Heart left ventricle (tissue), 16 donors: ENCODE results near the gene TEN1. TPM values are rescaled to one million over a fixed set of nuclear protein-coding genes. Genes with fewer than 3 reads are reported as not detected.
A peak's percentile ranks its signal among the peaks of the same experiment; 100 is the strongest.

ENCODE experiments used
- ATAC-seq, 4 donors: fragments of 200-7000 bp; cut with Tn5 transposase; one replicate each; pipeline ENCODE4 v1.9.1; 2020 to 2022; ENCODE audit warnings: moderate library complexity in 4 of 4, mild to moderate bottlenecking in 3 of 4, moderate number of reproducible peaks in 1 of 4
- DNase-seq, 5 donors: peaks; one replicate each; pipeline ENCODE4 v3.0.0-alpha.2; 2020
- H3K27ac ChIP-seq, 12 donors: fragments of 200-600 bp; sonication (generic) in 4 of 12; one replicate each; pipeline versions ENCODE4 v1.5.0 to v1.8.0; 2016 to 2022; ENCODE audit warnings: mild to moderate bottlenecking in 2 of 12
- H3K27me3 ChIP-seq, 9 donors: fragments of 200-600 bp; sonication (generic) in 2 of 9; one replicate each; pipeline versions ENCODE4 v1.5.1 to v1.8.0; 2016 to 2022; ENCODE audit warnings: mild to moderate bottlenecking in 3 of 9
- H3K36me3 ChIP-seq, 9 donors: fragments of 200-600 bp; sonication (generic) in 2 of 9; one replicate each; pipeline versions ENCODE4 v1.5.0 to v1.8.0; 2018 to 2022; ENCODE audit warnings: mild to moderate bottlenecking in 2 of 9
- H3K4me1 ChIP-seq, 12 donors: fragments of 200-600 bp; sonication (generic) in 4 of 12; one replicate each; pipeline versions ENCODE4 v1.5.0 to v1.8.0; 2016 to 2022; ENCODE audit warnings: mild to moderate bottlenecking in 3 of 12
- H3K4me3 ChIP-seq, 12 donors: fragments of 200-600 bp; sonication (generic) in 4 of 12; one replicate each; pipeline versions ENCODE4 v1.5.0 to v1.8.0; 2017 to 2022; ENCODE audit warnings: mild to moderate bottlenecking in 9 of 12, moderate library complexity in 4 of 12
- H3K9me3 ChIP-seq, 12 donors: fragments of 200-600 bp; sonication (generic) in 4 of 12; one replicate each; pipeline versions ENCODE4 v1.5.0 to v1.8.0; 2016 to 2022; ENCODE audit warnings: mild to moderate bottlenecking in 1 of 12
- POLR2A ChIP-seq, 2 donors: fragments of 450-650 bp; IDR thresholded peaks; one replicate each; pipeline ENCODE4 v1.6.1; 2017; ENCODE audit warnings: antibody characterized with exemption in 2 of 2, mild to moderate bottlenecking in 2 of 2, moderate library complexity in 2 of 2
- whole genome bisulfite sequencing, 4 donors: extraction: QIAGEN DNeasy Blood & Tissue Kit in 2 of 4; methylation state at CpG; one replicate each; pipeline versions ENCODE4 v1.1.5 to v1.1.7; 2013 to 2018; 5-methylcytosine and 5-hydroxymethylcytosine counted together
- intact Hi-C, 10 donors: fragments of 100-400 bp; cut with DNase I; formaldehyde crosslinking; loops; one replicate each; pipeline versions ENCODE4 v1.11.1 to v1.14.2; 2022
- polyA plus RNA-seq, 2 donors: library from polyadenylated mRNA; stranded (reverse); fragments of 200-250 nt; gene quantifications; one replicate each; pipeline ENCODE4 v1.2.3, GENCODE V29; 2013
- total RNA-seq, 9 donors: library from RNA; depleted of rRNA in 2 of 9; stranded (reverse); fragments of >200 nt in 2 of 9; fragmentation: NEBNext Ultra II Directional in 3 of 9; extraction: Animal tissue kit (Norgen Biotek cat#: 25700) in 3 of 9; gene quantifications; one replicate each; pipeline versions ENCODE4 v1.1.0 to v1.2.4, GENCODE V29; 2016 to 2023
- TF ChIP-seq, protein P1 (sequence below), 12 donors: fragments of 200-600 bp; sonication (generic) in 4 of 12; IDR thresholded peaks; one replicate each; pipeline versions ENCODE4 v1.5.0 to v1.8.0; 2018 to 2022; ENCODE audit warnings: antibody characterized with exemption in 12 of 12, mild to moderate bottlenecking in 5 of 12
- donor health status: ischemic (EF 13 %, LVEDD 7.1; RV severe dilation, severe dysfunction).
- donor health status: healthy with polysubstance abuse.
- donor health status: DM: no; HTN: yes; CAD: no.
- donor health status: DM: no; HTN: no; CAD: no.
- donor health status: ischemic (EF 25% LVEDD 6.9; RV normal size, moderate dysfunction).
- donor health status: ischemic (EF 25% LVEDD 5.7; RV mildly dilated, moderate dysfunction).
- donor health status: healthy.
- donor health status: DM: yes; HTN: yes; CAD: no.
- donor health status: ischemic (EF 35%, LVEDD 5.7; RV mildly dilated, moderate dysfunction).
- donor health status: nonischemic (EF 11% LVEDD 7.7; RV severe dilation, severe dysfunction).
- donor health status: DM: yes; HTN: yes; CAD: no.
- donor health status: PGD.
- donor health status: ischemic (EF 29% LVEDD 5.4; RV normal size, mild dysfunction).
- donor health status: nonischemic (EF 23%, LVEDD 6.1; RV moderate dilation, normal function).

Gene TEN1
- total and polyA plus RNA-seq, 11 donors = 3.3 to 22.1 (median 8.7) TPM

GRCh38 chr17:75998327-75998795 lies 19.3 kb downstream of the TEN1 start:
- Histone ChIP-seq H3K9me3 (no peaks in the 10 kb centered on the region), H3K27ac (no peak overlapping the region), H3K4me3 (no peak overlapping the region), H3K27me3 (no peaks in the 10 kb centered on the region), H3K36me3 (peaks cover 0 to 36% (median 7%) of the 10 kb centered on the region in 9 donors), H3K4me1 (peaks cover 0 to 21% (median 2%) of the 10 kb centered on the region in 12 donors)
- intact Hi-C loops = no loop called here
- ATAC-seq (no peak), DNase-seq (peak in 2 of 5 donors; percentile 3 to 16)
- TF ChIP-seq, protein P1, sequence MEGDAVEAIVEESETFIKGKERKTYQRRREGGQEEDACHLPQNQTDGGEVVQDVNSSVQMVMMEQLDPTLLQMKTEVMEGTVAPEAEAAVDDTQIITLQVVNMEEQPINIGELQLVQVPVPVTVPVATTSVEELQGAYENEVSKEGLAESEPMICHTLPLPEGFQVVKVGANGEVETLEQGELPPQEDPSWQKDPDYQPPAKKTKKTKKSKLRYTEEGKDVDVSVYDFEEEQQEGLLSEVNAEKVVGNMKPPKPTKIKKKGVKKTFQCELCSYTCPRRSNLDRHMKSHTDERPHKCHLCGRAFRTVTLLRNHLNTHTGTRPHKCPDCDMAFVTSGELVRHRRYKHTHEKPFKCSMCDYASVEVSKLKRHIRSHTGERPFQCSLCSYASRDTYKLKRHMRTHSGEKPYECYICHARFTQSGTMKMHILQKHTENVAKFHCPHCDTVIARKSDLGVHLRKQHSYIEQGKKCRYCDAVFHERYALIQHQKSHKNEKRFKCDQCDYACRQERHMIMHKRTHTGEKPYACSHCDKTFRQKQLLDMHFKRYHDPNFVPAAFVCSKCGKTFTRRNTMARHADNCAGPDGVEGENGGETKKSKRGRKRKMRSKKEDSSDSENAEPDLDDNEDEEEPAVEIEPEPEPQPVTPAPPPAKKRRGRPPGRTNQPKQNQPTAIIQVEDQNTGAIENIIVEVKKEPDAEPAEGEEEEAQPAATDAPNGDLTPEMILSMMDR (IDR thresholded peaks at IDR 0.05) = no peak
- no peak for TF ChIP-seq POLR2A (IDR thresholded peaks at IDR 0.05)
- WGBS, 4 donors = 92 to 95% (median 95%) methylated on average over 9 of the region's 9 CpGs

- peak in 2 of 5 donors; percentile 30 to 71 for DNase-seq
- TF ChIP-seq POLR2A (IDR thresholded peaks at IDR 0.05) = no peak
- TF ChIP-seq, protein P1 (IDR thresholded peaks at IDR 0.05) = peak; percentile 34 to 67 (median 51)
- Histone ChIP-seq H3K27ac (no peak overlapping the region), H3K36me3 (peaks cover 0 to 27% (median 0%) of the 10 kb centered on the region in 9 donors), H3K27me3 (no peaks in the 10 kb centered on the region), H3K4me3 (no peak overlapping the region), H3K9me3 (no peaks in the 10 kb centered on the region), H3K4me1 (peaks cover 0 to 21% (median 2%) of the 10 kb centered on the region in 12 donors)
- intact Hi-C loops = no loop called here
- WGBS, 4 donors = 75 to 81% (median 78%) methylated on average over 26 to 31 of the region's 31 CpGs
- ATAC-seq = peak in 2 of 4 donors; percentile 31 to 45
Observed at GRCh38 chr17:76000016-76000754, 21.1 kb downstream of the TEN1 start.

GRCh38 chr17:76000755-76001521 lies 21.9 kb downstream of the TEN1 start, which contains the start of gene CDK3:
Gene CDK3 (plus strand): TSS chr17:76000855. CDS start chr17:76001426, 571 bp downstream.
- peak in 2 of 5 donors; percentile 22 to 61 for DNase-seq
- TF ChIP-seq POLR2A (IDR thresholded peaks at IDR 0.05) = no peak
- TF ChIP-seq, protein P1 (IDR thresholded peaks at IDR 0.05) = peak in 4 of 12 donors; percentile 14 to 23 (median 22)
- H3K9me3 ChIP-seq = no peaks in the 10 kb centered on the region
- no peaks in the 10 kb centered on the region for H3K27me3 ChIP-seq
- H3K4me3 ChIP-seq = no peak within 1 kb of the TSS
- H3K36me3 ChIP-seq = peaks cover 0 to 20% (median 0%) of the 10 kb centered on the region in 9 donors
- ATAC-seq = no peak
- no peak within 1 kb of the TSS for H3K27ac ChIP-seq
- peaks cover 0 to 22% (median 5%) of the 10 kb centered on the region in 12 donors for H3K4me1 ChIP-seq
- intact Hi-C loops = no loop called here
- WGBS, 4 donors = 92 to 97% (median 93%) methylated on average over 10 to 21 of the region's 21 CpGs

- H3K4me3 ChIP-seq = no peak overlapping the region
- H3K27me3 ChIP-seq = no peaks in the 10 kb centered on the region
- no peak for TF ChIP-seq POLR2A (IDR thresholded peaks at IDR 0.05)
- TF ChIP-seq, protein P1 (IDR thresholded peaks at IDR 0.05) = no peak
- peaks cover 0 to 15% (median 3%) of the 10 kb centered on the region in 12 donors for H3K4me1 ChIP-seq
- H3K9me3 ChIP-seq = no peaks in the 10 kb centered on the region
- 94 to 97% (median 96%) methylated on average over 9 to 12 of the region's 12 CpGs for WGBS, 4 donors
- no peak overlapping the region for H3K27ac ChIP-seq
- peaks cover 0 to 20% (median 0%) of the 10 kb centered on the region in 9 donors for H3K36me3 ChIP-seq
- DNase-seq = no peak
- intact Hi-C loops = loop anchor here in 1 of 10 donors (2.0 kb wide), 1 partner anchor 93 kb away; no protein-coding TSS in a partner anchor
- no peak for ATAC-seq
Observed at GRCh38 chr17:76002100-76002499, 23.1 kb downstream of the TEN1 start.
